CD4-positive, alpha-beta memory T cell (primary cell): ENCODE results near the gene TMEFF1. TPM values are rescaled to one million over a fixed set of nuclear protein-coding genes. Genes with fewer than 3 reads are reported as not detected.

ENCODE experiments used
- CTCF ChIA-PET: fragments of 350-600 bp; sonication (Branson Sonifier 250); formaldehyde crosslinking; loops from one replicate; lab custom pipeline; 2021; ENCODE audit warnings: inconsistent platforms; ENCODE audit not compliant: partially characterized antibody; lab: Charles Lee
- POLR2A ChIA-PET: fragments of 350-600 bp; sonication (Branson Sonifier 250); formaldehyde crosslinking; loops from one replicate; lab custom pipeline; 2021; ENCODE audit not compliant: partially characterized antibody; lab: Charles Lee
- DNase-seq, 5 donors: peaks; one replicate each; pipeline versions ENCODE4 v3.0.0 to v3.0.0-alpha.2; 2020 to 2022; ENCODE audit warnings: mixed read lengths in 1 of 5
- H3K27ac ChIP-seq: one replicate; pipeline ENCODE4 v1.7.0; 2013; ENCODE audit warnings: low read depth, low read length
- H3K27me3 ChIP-seq: 2 replicates; pipeline ENCODE4 v1.7.0; 2013; ENCODE audit warnings: mild to moderate bottlenecking, low read length, moderate library complexity; ENCODE audit not compliant: insufficient read depth
- H3K36me3 ChIP-seq: 2 replicates; pipeline ENCODE4 v1.7.0; 2013; ENCODE audit warnings: mild to moderate bottlenecking, low read length, moderate library complexity; ENCODE audit not compliant: insufficient read depth
- H3K4me1 ChIP-seq: 2 replicates; pipeline ENCODE4 v1.7.0; 2013; ENCODE audit warnings: mild to moderate bottlenecking, low read length, moderate library complexity; ENCODE audit not compliant: insufficient read depth
- H3K4me3 ChIP-seq, 2 donors: one replicate each; pipeline ENCODE4 v1.7.0; 2013; ENCODE audit warnings: low read length in 2 of 2, mild to moderate bottlenecking in 1 of 2
- H3K9me3 ChIP-seq, 2 donors: one replicate each; pipeline ENCODE4 v1.7.0; 2013; ENCODE audit warnings: low read length in 2 of 2, control low read depth in 1 of 2; ENCODE audit not compliant: control insufficient read depth in 1 of 2
- H3K27ac Mint-ChIP-seq, 7 donors: one replicate each; pipeline ENCODE4 v1.8.0; 2020 to 2021; ENCODE audit warnings: mixed read lengths in 7 of 7, mild to moderate bottlenecking in 6 of 7, inconsistent platforms in 3 of 7, moderate library complexity in 3 of 7
- H3K27me3 Mint-ChIP-seq, 2 donors: one replicate each; pipeline ENCODE4 v1.8.0; 2020 to 2021; ENCODE audit warnings: mixed read lengths in 2 of 2
- H3K36me3 Mint-ChIP-seq, 2 donors: one replicate each; pipeline ENCODE4 v1.8.0; 2020 to 2021; ENCODE audit warnings: mixed read lengths in 2 of 2, inconsistent platforms in 1 of 2, mild to moderate bottlenecking in 1 of 2
- H3K4me1 Mint-ChIP-seq, 4 donors: one replicate each; pipeline ENCODE4 v1.8.0; 2020 to 2021; ENCODE audit warnings: mixed read lengths in 4 of 4, mild to moderate bottlenecking in 1 of 4
- H3K4me3 Mint-ChIP-seq, 8 donors: one replicate each; pipeline ENCODE4 v1.8.0; 2020 to 2021; ENCODE audit warnings: mixed read lengths in 8 of 8, mild to moderate bottlenecking in 7 of 8, moderate library complexity in 6 of 8, inconsistent platforms in 3 of 8
- H3K9me3 Mint-ChIP-seq, 8 donors: one replicate each; pipeline ENCODE4 v1.8.0; 2020 to 2021; ENCODE audit warnings: mixed read lengths in 8 of 8, mild to moderate bottlenecking in 5 of 8, inconsistent platforms in 3 of 8, moderate library complexity in 1 of 8
- intact Hi-C: fragments of 100-400 bp; cut with micrococcal nuclease; formaldehyde crosslinking; loops from one replicate; pipeline ENCODE4 v1.15.1; 2023
- polyA plus RNA-seq, 2 donors: library from polyadenylated mRNA; unstranded; fragments of 300-500 nt; fragmentation: Illumina TruSeq; gene quantifications; one replicate each; pipeline ENCODE4 v1.2.3, GENCODE V29; 2021
- total RNA-seq, 2 experiments: library from RNA; stranded (reverse); gene quantifications; one replicate each; pipeline ENCODE4 v1.2.3, GENCODE V29; 2021

The TMEFF1 gene
- total and polyA plus RNA-seq, 4 experiments from 2014 or later: not detected

- Mint-ChIP-seq H3K36me3 (peaks cover 0 to 2% of the 10 kb centered on the region in 2 donors), H3K4me1 (peaks cover 2 to 10% (median 7%) of the 10 kb centered on the region in 4 donors), H3K27ac (no peak overlapping the region), H3K27me3 (peaks cover 26 to 27% of the 10 kb centered on the region in 2 donors), H3K9me3 (no peaks in the 10 kb centered on the region), H3K4me3 (peak overlapping the region in 7 of 8 donors; percentile 67 to 85 (median 80))
- Histone ChIP-seq H3K4me3 (peak overlapping the region in 1 of 2 donors; percentile 35), H3K36me3 (no peaks in the 10 kb centered on the region), H3K4me1 (no peaks in the 10 kb centered on the region), H3K9me3 (no peaks in the 10 kb centered on the region), H3K27me3 (peaks cover 21% of the 10 kb centered on the region), H3K27ac (no peak overlapping the region)
- DNase-seq: no peak
- ChIA-PET CTCF (no interaction called here), POLR2A (no interaction called here)
- intact Hi-C loops: no loop called here
These were observed 1.4 kb downstream of the TMEFF1 start for GRCh38 chr9:100474082-100474923.

GRCh38 chr9:100474924-100475276, 2.0 kb downstream of the TMEFF1 start:
- POLR2A ChIA-PET: no interaction called here
- intact Hi-C loops: no loop called here
- H3K27me3 Mint-ChIP-seq: peaks cover 27 to 31% of the 10 kb centered on the region in 2 donors

GRCh38 chr9:100477241-100477640, 4.3 kb downstream of the TMEFF1 start:
- intact Hi-C loops: no loop called here
- no peak overlapping the region for H3K27ac Mint-ChIP-seq
- Histone ChIP-seq H3K36me3 (no peaks in the 10 kb centered on the region), H3K27me3 (peaks cover 18% of the 10 kb centered on the region), H3K9me3 (peaks cover 0 to 3% of the 10 kb centered on the region in 2 donors), H3K27ac (no peak overlapping the region), H3K4me1 (no peaks in the 10 kb centered on the region), H3K4me3 (no peak overlapping the region)
- peaks cover 2 to 4% of the 10 kb centered on the region in 2 donors for H3K36me3 Mint-ChIP-seq
- no peak for DNase-seq
- H3K4me1 Mint-ChIP-seq: peaks cover 2 to 10% (median 7%) of the 10 kb centered on the region in 4 donors
- H3K9me3 Mint-ChIP-seq: peaks cover 0 to 6% (median 0%) of the 10 kb centered on the region in 8 donors
- ChIA-PET CTCF (no interaction called here), POLR2A (no interaction called here)
- H3K4me3 Mint-ChIP-seq: no peak overlapping the region
- H3K27me3 Mint-ChIP-seq: peaks cover 27 to 31% of the 10 kb centered on the region in 2 donors

More at GRCh38 chr9:100474924-100475276, 2.0 kb downstream of the TMEFF1 start:
- Histone ChIP-seq H3K4me3 (no peak overlapping the region), H3K9me3 (peaks cover 0 to 3% of the 10 kb centered on the region in 2 donors), H3K36me3 (no peaks in the 10 kb centered on the region), H3K27ac (no peak overlapping the region), H3K4me1 (no peaks in the 10 kb centered on the region), H3K27me3 (peaks cover 21% of the 10 kb centered on the region)
- CTCF ChIA-PET: no interaction called here
- DNase-seq: no peak
- peaks cover 0 to 4% (median 0%) of the 10 kb centered on the region in 8 donors for H3K9me3 Mint-ChIP-seq
- peaks cover 0 to 2% of the 10 kb centered on the region in 2 donors for H3K36me3 Mint-ChIP-seq
- H3K4me1 Mint-ChIP-seq: peaks cover 2 to 10% (median 7%) of the 10 kb centered on the region in 4 donors
- no peak overlapping the region for H3K27ac Mint-ChIP-seq
- H3K4me3 Mint-ChIP-seq: peak overlapping the region in 4 of 8 donors; percentile 23 to 52 (median 31)

GRCh38 chr9:100478192-100478591, 5.2 kb downstream of the TMEFF1 start:
- no peak overlapping the region for H3K27ac ChIP-seq
- DNase-seq: no peak
- H3K4me3 Mint-ChIP-seq: no peak overlapping the region
- POLR2A ChIA-PET: interaction anchor here (0.6 kb wide), 1 partner anchor 124 kb away, joined by 3 read pairs; no protein-coding TSS in a partner anchor
- intact Hi-C loops: no loop called here
- peaks cover 2 to 4% of the 10 kb centered on the region in 2 donors for H3K36me3 Mint-ChIP-seq
- H3K36me3 ChIP-seq: no peaks in the 10 kb centered on the region
- CTCF ChIA-PET: no interaction called here
- no peak overlapping the region for H3K27ac Mint-ChIP-seq
- H3K9me3 Mint-ChIP-seq: peaks cover 0 to 6% (median 0%) of the 10 kb centered on the region in 8 donors
- H3K27me3 ChIP-seq: peaks cover 17% of the 10 kb centered on the region
- peaks cover 2 to 7% (median 6%) of the 10 kb centered on the region in 4 donors for H3K4me1 Mint-ChIP-seq
- peaks cover 0 to 3% of the 10 kb centered on the region in 2 donors for H3K9me3 ChIP-seq
- no peak overlapping the region for H3K4me3 ChIP-seq
- peaks cover 25 to 27% of the 10 kb centered on the region in 2 donors for H3K27me3 Mint-ChIP-seq
- no peaks in the 10 kb centered on the region for H3K4me1 ChIP-seq

GRCh38 chr9:100479820-100480219, 6.9 kb downstream of the TMEFF1 start:
- CTCF ChIA-PET: no interaction called here
- peaks cover 10% of the 10 kb centered on the region for H3K27me3 ChIP-seq
- no peak overlapping the region for H3K4me3 ChIP-seq
- peaks cover 0 to 3% of the 10 kb centered on the region in 2 donors for H3K9me3 ChIP-seq
- H3K36me3 ChIP-seq: no peaks in the 10 kb centered on the region
- H3K27ac Mint-ChIP-seq: no peak overlapping the region
- peaks cover 0 to 4% of the 10 kb centered on the region in 2 donors for H3K36me3 Mint-ChIP-seq
- no peak overlapping the region for H3K27ac ChIP-seq
- H3K9me3 Mint-ChIP-seq: peaks cover 0 to 6% (median 0%) of the 10 kb centered on the region in 8 donors
- no peaks in the 10 kb centered on the region for H3K4me1 ChIP-seq
- peaks cover 0 to 1% (median 0%) of the 10 kb centered on the region in 4 donors for H3K4me1 Mint-ChIP-seq
- DNase-seq: no peak
- POLR2A ChIA-PET: no interaction called here
- no peak overlapping the region for H3K4me3 Mint-ChIP-seq
- intact Hi-C loops: no loop called here
- peaks cover 19 to 20% of the 10 kb centered on the region in 2 donors for H3K27me3 Mint-ChIP-seq

- H3K36me3 ChIP-seq: no peaks in the 10 kb centered on the region
- no peak for DNase-seq
- ChIA-PET POLR2A (no interaction called here), CTCF (no interaction called here)
- H3K27ac ChIP-seq: no peak overlapping the region
- no peaks in the 10 kb centered on the region for H3K27me3 ChIP-seq
- Mint-ChIP-seq H3K9me3 (peaks cover 0 to 2% (median 0%) of the 10 kb centered on the region in 8 donors), H3K27me3 (peaks cover 3 to 7% of the 10 kb centered on the region in 2 donors), H3K4me1 (no peaks in the 10 kb centered on the region), H3K4me3 (no peak overlapping the region), H3K36me3 (peaks cover 0 to 4% of the 10 kb centered on the region in 2 donors), H3K27ac (no peak overlapping the region)
- intact Hi-C loops: no loop called here
- H3K4me3 ChIP-seq: no peak overlapping the region
- H3K4me1 ChIP-seq: no peaks in the 10 kb centered on the region
- no peaks in the 10 kb centered on the region for H3K9me3 ChIP-seq
These were observed 12.2 kb downstream of the TMEFF1 start for GRCh38 chr9:100485196-100485595.

- Mint-ChIP-seq H3K27me3 (peaks cover 0 to 3% of the 10 kb centered on the region in 2 donors), H3K4me3 (no peak overlapping the region), H3K27ac (no peak overlapping the region), H3K4me1 (no peaks in the 10 kb centered on the region), H3K9me3 (peaks cover 0 to 2% (median 0%) of the 10 kb centered on the region in 8 donors), H3K36me3 (no peaks in the 10 kb centered on the region)
- H3K27me3 ChIP-seq: no peaks in the 10 kb centered on the region
- H3K9me3 ChIP-seq: no peaks in the 10 kb centered on the region
- intact Hi-C loops: no loop called here
- CTCF ChIA-PET: no interaction called here
- H3K27ac ChIP-seq: no peak overlapping the region
- no peaks in the 10 kb centered on the region for H3K4me1 ChIP-seq
- POLR2A ChIA-PET: no interaction called here
- no peak for DNase-seq
- H3K36me3 ChIP-seq: no peaks in the 10 kb centered on the region
- no peak overlapping the region for H3K4me3 ChIP-seq
These were observed 13.7 kb downstream of the TMEFF1 start for GRCh38 chr9:100486479-100487176.
